Measurements from ENCODE around the gene HOXA4.

Gene HOXA4

GRCh38 chr7:27088002-27088922, 42.3 kb downstream of the HOXA4 start:
- no peak for DNase-seq

DNA sequence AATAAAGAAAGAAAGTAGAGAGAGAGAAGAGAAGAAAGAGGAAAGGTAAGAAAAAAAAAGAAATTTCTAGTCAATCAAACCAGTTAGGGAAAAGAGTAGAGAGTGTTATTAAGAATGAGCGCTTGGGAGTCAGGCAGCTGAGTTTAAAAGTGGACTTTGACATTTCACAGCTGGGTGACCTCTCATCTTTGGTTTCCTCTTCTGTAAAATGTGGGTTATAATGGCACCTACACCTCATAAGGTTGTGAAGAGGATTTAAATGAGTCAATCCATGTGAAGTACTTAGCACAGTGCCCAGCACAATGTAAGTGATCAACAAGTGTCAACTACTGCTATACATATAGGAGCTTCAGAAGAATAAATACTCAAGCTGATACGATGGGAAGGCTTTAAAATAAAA, 46.9 kb downstream of the HOXA4 start:
- DNase-seq: no peak

DNA sequence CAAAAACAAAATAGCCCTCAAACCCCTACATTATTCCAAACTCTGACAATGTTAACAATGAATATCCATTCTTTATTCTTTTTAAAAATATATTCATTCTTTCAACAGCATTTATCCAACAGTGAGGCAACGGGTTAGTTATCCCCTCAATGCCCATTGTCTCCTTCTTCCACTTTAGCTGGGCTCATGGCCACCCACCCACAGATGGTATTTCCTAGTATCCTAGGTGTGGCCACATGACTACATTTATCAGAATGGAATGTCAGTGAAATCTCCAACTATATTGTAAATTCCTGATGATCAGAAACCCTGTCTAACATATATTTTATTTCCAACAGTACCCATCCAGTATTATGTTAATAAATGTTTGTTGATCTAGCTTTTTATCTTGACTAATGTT, 48.4 kb downstream of the HOXA4 start:
- no peak for DNase-seq

- DNase-seq: no peak
Measured at GRCh38 chr7:27080844-27081436, 49.6 kb downstream of the HOXA4 start.

DNA sequence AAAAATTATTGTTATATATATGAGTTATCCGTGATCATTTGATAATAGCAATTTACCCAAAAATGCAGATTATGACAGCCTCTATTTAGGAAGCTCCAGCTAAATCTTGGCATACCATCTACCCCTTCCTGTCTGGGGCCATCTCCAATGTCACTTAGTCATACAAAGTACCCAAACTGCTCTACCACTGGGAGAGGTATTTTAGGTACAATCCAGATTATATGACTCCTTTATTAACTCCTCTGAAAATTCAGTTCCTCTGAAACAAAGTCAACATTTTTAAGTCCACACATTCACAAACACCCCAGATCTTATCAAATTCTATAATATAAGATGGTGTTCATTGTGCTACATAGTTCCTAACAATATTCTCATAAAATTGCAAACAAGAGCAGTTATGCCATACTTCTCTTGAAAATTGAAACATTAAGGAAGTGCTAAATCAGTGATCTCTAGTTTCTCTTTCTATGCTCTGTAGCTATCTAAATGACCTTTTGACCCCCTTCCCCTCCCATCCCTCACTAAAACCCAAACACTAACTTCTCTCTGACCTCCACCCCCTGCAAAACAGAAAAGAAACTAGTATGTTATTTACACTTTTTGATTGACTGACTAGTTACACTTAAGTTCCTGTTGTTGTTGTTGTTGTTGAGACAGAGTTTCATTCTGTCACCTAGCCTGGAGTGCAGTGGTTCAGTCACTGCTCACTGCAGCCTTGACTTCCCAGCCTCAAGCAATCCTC, 51.2 kb downstream of the HOXA4 start:
- DNase-seq: no peak

- no peak for DNase-seq
Measured at GRCh38 chr7:27078616-27079233, 51.8 kb downstream of the HOXA4 start.
